GM19467 (cell line): ENCODE measurements around the gene POMGNT1.

ENCODE experiments used
- ATAC-seq: cut with Tn5 transposase; IDR thresholded peaks from one replicate; pipeline ENCODE4 v1.9.1; 2021; ENCODE audit warnings: mild to moderate bottlenecking, moderate library complexity; ENCODE audit not compliant: unreplicated experiment

Gene POMGNT1

GRCh38 chr1:46158312-46159281, 39.6 kb downstream of the POMGNT1 start:
- peak; percentile 69 for ATAC-seq

- ATAC-seq: no peak
Observed at GRCh38 chr1:46157916-46158311, 40.3 kb downstream of the POMGNT1 start.

- ATAC-seq: no peak
Observed at GRCh38 chr1:46153732-46154131, 44.5 kb downstream of the POMGNT1 start.

GRCh38 chr1:46153228-46153627, 45.0 kb downstream of the POMGNT1 start:
- ATAC-seq: no peak

GRCh38 chr1:46152016-46152415, 46.2 kb downstream of the POMGNT1 start:
- ATAC-seq: no peak

GRCh38 chr1:46150085-46150484, 48.1 kb downstream of the POMGNT1 start:
- ATAC-seq: no peak

- ATAC-seq: no peak
Observed at GRCh38 chr1:46148318-46148717, 49.9 kb downstream of the POMGNT1 start.
